DMS79 (cell line): ENCODE results near the gene CST5.
"Not testable (repeated sequence)": the region's sequence is repeated elsewhere in the genome, so short reads cannot be mapped to it uniquely, and the experiment has no call there.

ENCODE experiments used
- DNase-seq: peaks from one replicate; lab custom pipeline; 2025; lab: John Stamatoyannopoulos, UW

Gene CST5

GRCh38 chr20:23889775-23890187 lies 10.2 kb upstream of the CST5 start:
- DNase-seq = no peak

GRCh38 chr20:23887856-23888255 lies 8.3 kb upstream of the CST5 start:
- no peak for DNase-seq

GRCh38 chr20:23884771-23885162 lies 5.2 kb upstream of the CST5 start:
- no peak for DNase-seq

GRCh38 chr20:23884136-23884770 lies 4.7 kb upstream of the CST5 start:
- DNase-seq = no peak

GRCh38 chr20:23881371-23881770 lies 1.8 kb upstream of the CST5 start:
- DNase-seq = no peak

GRCh38 chr20:23880417-23880816 lies 869 bp upstream of the CST5 start:
- no peak for DNase-seq

GRCh38 chr20:23879811-23880374 lies 345 bp upstream of the CST5 start:
- DNase-seq = no peak

GRCh38 chr20:23878787-23879186 lies 761 bp downstream of the CST5 start:
- no peak for DNase-seq

- DNase-seq = not testable (repeated sequence)
Observed at GRCh38 chr20:23878016-23878542, 1.5 kb downstream of the CST5 start.

- DNase-seq = no peak
Observed at GRCh38 chr20:23877524-23877923, 2.0 kb downstream of the CST5 start.

- no peak for DNase-seq
Observed at GRCh38 chr20:23875606-23876237, 3.8 kb downstream of the CST5 start.

GRCh38 chr20:23874747-23875146 lies 4.8 kb downstream of the CST5 start:
- no peak for DNase-seq

- DNase-seq = no peak
Observed at GRCh38 chr20:23873370-23874015, 6.1 kb downstream of the CST5 start.

GRCh38 chr20:23872065-23872464 lies 7.5 kb downstream of the CST5 start:
- no peak for DNase-seq

GRCh38 chr20:23870461-23870860 lies 9.1 kb downstream of the CST5 start:
- no peak for DNase-seq

- DNase-seq = no peak
Observed at GRCh38 chr20:23869520-23869919, 10.0 kb downstream of the CST5 start.

- no peak for DNase-seq
Observed at GRCh38 chr20:23868321-23868720, 11.2 kb downstream of the CST5 start.

GRCh38 chr20:23867152-23867776 lies 12.3 kb downstream of the CST5 start:
- no peak for DNase-seq

- not testable (repeated sequence) for DNase-seq
Observed at GRCh38 chr20:23860771-23861170, 18.8 kb downstream of the CST5 start.

GRCh38 chr20:23857962-23858595 lies 21.5 kb downstream of the CST5 start:
- no peak for DNase-seq

GRCh38 chr20:23856736-23857135 lies 22.8 kb downstream of the CST5 start:
- DNase-seq = no peak

- no peak for DNase-seq
Observed at GRCh38 chr20:23856226-23856625, 23.3 kb downstream of the CST5 start.
